ENCODE data around the gene RAB5A. TPM values are rescaled to one million over a fixed set of nuclear protein-coding genes. Genes with fewer than 3 reads are reported as not detected.
"Not testable (repeated sequence)": the region's sequence is repeated elsewhere in the genome, so short reads cannot be mapped to it uniquely, and the experiment has no call there.

Gene RAB5A
- polyA plus RNA-seq, 1 experiment, result 58.7 TPM

DNA sequence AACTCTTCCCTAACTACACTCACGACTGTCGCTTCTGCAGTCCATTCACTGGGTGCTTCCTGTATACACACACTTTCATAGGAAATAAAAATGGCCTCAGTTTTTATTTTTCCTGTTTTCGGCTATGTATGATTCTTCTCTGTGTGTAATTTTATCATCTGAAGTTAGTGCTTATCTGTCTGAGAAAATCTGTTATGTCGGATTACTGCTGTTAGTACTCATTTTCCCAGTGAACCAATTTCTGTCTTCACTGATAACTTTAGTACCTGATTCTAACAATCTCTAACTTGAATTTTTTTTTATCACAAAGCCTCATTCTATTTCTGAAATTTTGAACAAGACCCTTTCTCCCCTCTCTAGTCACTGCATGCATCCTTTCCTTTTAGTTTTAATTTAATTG lies 20.9 kb downstream of the RAB5A start:
- ChIA-PET CTCF (no interaction called here), POLR2A (no interaction called here)
- no peak overlapping the region for H3K27ac ChIP-seq (ENCODE audit: low read depth, low read length)
- no peak for DNase-seq (ENCODE audit: low read depth, low spot score)
- H3K9me3 ChIP-seq (ENCODE audit: control insufficient read depth, insufficient read depth, low read length), result no peaks in the 10 kb centered on the region
- no peak overlapping the region for H3K4me3 ChIP-seq (ENCODE audit: low read depth, low read length)
- no peaks in the 10 kb centered on the region for H3K27me3 ChIP-seq (ENCODE audit: control insufficient read depth, insufficient read depth, low read length)
- TF ChIP-seq, protein P1, sequence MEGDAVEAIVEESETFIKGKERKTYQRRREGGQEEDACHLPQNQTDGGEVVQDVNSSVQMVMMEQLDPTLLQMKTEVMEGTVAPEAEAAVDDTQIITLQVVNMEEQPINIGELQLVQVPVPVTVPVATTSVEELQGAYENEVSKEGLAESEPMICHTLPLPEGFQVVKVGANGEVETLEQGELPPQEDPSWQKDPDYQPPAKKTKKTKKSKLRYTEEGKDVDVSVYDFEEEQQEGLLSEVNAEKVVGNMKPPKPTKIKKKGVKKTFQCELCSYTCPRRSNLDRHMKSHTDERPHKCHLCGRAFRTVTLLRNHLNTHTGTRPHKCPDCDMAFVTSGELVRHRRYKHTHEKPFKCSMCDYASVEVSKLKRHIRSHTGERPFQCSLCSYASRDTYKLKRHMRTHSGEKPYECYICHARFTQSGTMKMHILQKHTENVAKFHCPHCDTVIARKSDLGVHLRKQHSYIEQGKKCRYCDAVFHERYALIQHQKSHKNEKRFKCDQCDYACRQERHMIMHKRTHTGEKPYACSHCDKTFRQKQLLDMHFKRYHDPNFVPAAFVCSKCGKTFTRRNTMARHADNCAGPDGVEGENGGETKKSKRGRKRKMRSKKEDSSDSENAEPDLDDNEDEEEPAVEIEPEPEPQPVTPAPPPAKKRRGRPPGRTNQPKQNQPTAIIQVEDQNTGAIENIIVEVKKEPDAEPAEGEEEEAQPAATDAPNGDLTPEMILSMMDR (IDR thresholded peaks at IDR 0.05; ENCODE audit: low read depth, low read length), result no peak

DNA sequence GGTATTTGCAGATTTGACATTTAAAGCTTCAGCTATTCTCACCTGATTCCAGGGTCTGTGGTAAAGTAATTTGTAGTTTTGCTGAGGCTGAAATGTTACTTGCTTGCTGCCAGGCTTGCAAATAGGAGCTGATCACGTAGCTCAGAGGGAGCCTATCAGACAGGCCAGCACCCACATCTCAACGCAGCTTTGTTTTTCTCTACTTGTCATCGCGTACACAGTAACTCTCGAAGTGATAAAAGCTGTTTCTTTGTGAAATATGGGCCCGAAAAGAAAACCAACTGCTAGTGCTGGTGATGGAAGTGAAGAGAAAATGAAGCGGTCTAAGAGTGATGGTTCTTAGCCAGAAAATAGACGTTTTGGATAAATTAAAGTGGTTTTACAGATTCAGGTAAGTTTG lies 23.4 kb downstream of the RAB5A start:
- POLR2A ChIA-PET, result no interaction called here

GRCh38 chr3:19972054-19972453 lies 25.2 kb downstream of the RAB5A start:
- ChIA-PET POLR2A (interaction anchor here (0.7 kb wide), 1 partner anchor 13 kb away, joined by 4 read pairs; no protein-coding TSS in a partner anchor), CTCF (no interaction called here)
- Histone ChIP-seq H3K9me3 (ENCODE audit: control insufficient read depth, insufficient read depth, low read length) (no peaks in the 10 kb centered on the region), H3K27ac (ENCODE audit: low read depth, low read length) (no peak overlapping the region), H3K27me3 (ENCODE audit: control insufficient read depth, insufficient read depth, low read length) (no peaks in the 10 kb centered on the region), H3K4me3 (ENCODE audit: low read depth, low read length) (no peak overlapping the region)
- DNase-seq (ENCODE audit: low read depth, low spot score), result no peak
- TF ChIP-seq, protein P1 (IDR thresholded peaks at IDR 0.05; ENCODE audit: low read depth, low read length), result no peak

More for the DNA sequence above, 23.4 kb downstream of the RAB5A start:
- Histone ChIP-seq H3K27me3 (ENCODE audit: control insufficient read depth, insufficient read depth, low read length) (no peaks in the 10 kb centered on the region), H3K27ac (ENCODE audit: low read depth, low read length) (no peak overlapping the region), H3K4me3 (ENCODE audit: low read depth, low read length) (no peak overlapping the region), H3K9me3 (ENCODE audit: control insufficient read depth, insufficient read depth, low read length) (no peaks in the 10 kb centered on the region)
- DNase-seq (ENCODE audit: low read depth, low spot score), result no peak
- TF ChIP-seq, protein P1 (IDR thresholded peaks at IDR 0.05; ENCODE audit: low read depth, low read length), result no peak
- CTCF ChIA-PET, result interaction anchor here (0.9 kb wide), 1 partner anchor 84 kb away, joined by 4 read pairs; no protein-coding TSS in a partner anchor

GRCh38 chr3:19988904-19989303 lies 42.0 kb downstream of the RAB5A start:
- CTCF ChIA-PET; H3K4me3 ChIP-seq (ENCODE audit: low read depth, low read length); H3K9me3 ChIP-seq (ENCODE audit: control insufficient read depth, insufficient read depth, low read length); DNase-seq (ENCODE audit: low read depth, low spot score); POLR2A ChIA-PET; H3K27me3 ChIP-seq (ENCODE audit: control insufficient read depth, insufficient read depth, low read length); H3K27ac ChIP-seq (ENCODE audit: low read depth, low read length): not testable (repeated sequence)

DNA sequence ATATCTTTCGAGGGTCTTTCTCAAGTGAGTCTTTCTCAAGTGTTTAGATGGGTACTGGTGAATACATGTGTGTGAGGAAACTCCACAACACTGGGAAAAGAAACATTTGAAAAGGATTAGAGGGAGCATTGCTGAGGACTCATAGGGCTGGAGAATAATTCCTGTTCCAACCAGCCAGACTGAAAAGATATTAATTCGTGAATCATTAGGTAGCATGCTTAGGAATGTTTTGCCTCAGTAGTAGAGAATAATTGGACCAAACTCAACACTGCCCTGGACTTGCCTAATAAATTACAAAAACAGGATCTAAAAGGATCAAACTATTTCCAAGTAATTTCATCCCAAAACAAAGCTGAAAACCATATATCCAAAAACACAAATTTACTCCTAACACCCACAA lies 47.9 kb downstream of the RAB5A start:
- TF ChIP-seq, protein P1 (IDR thresholded peaks at IDR 0.05; ENCODE audit: low read depth, low read length), result no peak
- ChIA-PET CTCF (no interaction called here), POLR2A (no interaction called here)
- no peak for DNase-seq (ENCODE audit: low read depth, low spot score)
- Histone ChIP-seq H3K9me3 (ENCODE audit: control insufficient read depth, insufficient read depth, low read length) (no peaks in the 10 kb centered on the region), H3K4me3 (ENCODE audit: low read depth, low read length) (no peak overlapping the region), H3K27ac (ENCODE audit: low read depth, low read length) (no peak overlapping the region), H3K27me3 (ENCODE audit: control insufficient read depth, insufficient read depth, low read length) (no peaks in the 10 kb centered on the region)

DNA sequence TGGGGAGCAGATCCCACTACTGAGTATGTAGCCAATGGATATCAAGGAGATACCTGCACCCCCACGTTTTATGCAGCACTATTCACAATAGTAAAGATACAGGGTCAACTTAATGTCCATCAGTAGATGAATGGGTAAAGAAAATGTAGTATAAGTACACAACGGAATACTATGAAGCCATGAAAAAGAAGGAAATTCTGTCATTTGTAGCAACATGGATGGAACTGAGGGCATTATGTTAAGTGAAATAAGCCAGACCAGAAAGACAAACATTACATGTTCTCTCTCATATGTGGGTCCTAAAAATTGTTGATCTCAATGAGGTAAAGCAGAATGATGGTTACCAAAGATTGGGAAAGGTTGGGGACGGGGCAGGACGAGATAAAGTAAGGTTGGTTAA lies 50.6 kb downstream of the RAB5A start:
- Histone ChIP-seq H3K9me3 (ENCODE audit: control insufficient read depth, insufficient read depth, low read length) (no peaks in the 10 kb centered on the region), H3K4me3 (ENCODE audit: low read depth, low read length) (no peak overlapping the region), H3K27me3 (ENCODE audit: control insufficient read depth, insufficient read depth, low read length) (no peaks in the 10 kb centered on the region), H3K27ac (ENCODE audit: low read depth, low read length) (no peak overlapping the region)
- TF ChIP-seq, protein P1 (IDR thresholded peaks at IDR 0.05; ENCODE audit: low read depth, low read length), result no peak
- DNase-seq (ENCODE audit: low read depth, low spot score), result no peak
- ChIA-PET POLR2A (no interaction called here), CTCF (no interaction called here)

All from AG04450 (cell line).